Transverse colon (tissue), 4 donors: ENCODE measurements around the gene C1QTNF1. TPM values are rescaled to one million over a fixed set of nuclear protein-coding genes. Genes with fewer than 3 reads are reported as not detected.

ENCODE experiments used
- DNase-seq: peaks from one replicate; pipeline ENCODE4 v3.0.0-alpha.2; 2019
- H3K27ac ChIP-seq, 4 donors: fragments of 200-600 bp; sonication (generic); 2 replicates each; pipeline ENCODE4 v1.5.1; 2016 to 2018; ENCODE audit warnings: inconsistent platforms in 4 of 4
- H3K27me3 ChIP-seq: fragments of 200-600 bp; sonication (generic); 2 replicates; pipeline ENCODE4 v1.5.1; 2017; ENCODE audit warnings: inconsistent platforms
- H3K36me3 ChIP-seq, 4 donors: fragments of 200-600 bp; sonication (generic); 2 replicates each; pipeline ENCODE4 v1.5.1; 2017 to 2019; ENCODE audit warnings: inconsistent platforms in 4 of 4
- H3K4me1 ChIP-seq, 4 donors: fragments of 200-600 bp; sonication (generic); 2 replicates each; pipeline ENCODE4 v1.5.1; 2017 to 2020; ENCODE audit warnings: inconsistent platforms in 4 of 4
- H3K4me3 ChIP-seq, 4 donors: fragments of 200-600 bp; sonication (generic); 1 replicate in 1 of 4; 2 replicates in 3 of 4; pipeline versions ENCODE4 v1.5.1 to v1.6.1; 2017 to 2019; ENCODE audit warnings: inconsistent platforms in 4 of 4
- H3K9me3 ChIP-seq, 2 donors: fragments of 200-600 bp; sonication (generic); 2 replicates each; pipeline ENCODE4 v1.5.1; 2017 to 2019; ENCODE audit warnings: inconsistent platforms in 2 of 2
- CTCF ChIP-seq, 5 experiments: fragments of 200-600 bp in 3 of 5; fragments of 450-650 bp in 2 of 5; sonication (generic) in 3 of 5; IDR thresholded peaks; 1 replicate in 2 of 5; 2 replicates in 3 of 5; pipeline ENCODE4 v1.5.1; 2016 to 2017; ENCODE audit warnings: antibody characterized with exemption in 5 of 5, inconsistent platforms in 3 of 5, mild to moderate bottlenecking in 2 of 5, moderate library complexity in 1 of 5
- EP300 ChIP-seq: sonication (generic); formaldehyde crosslinking; IDR thresholded peaks from one replicate; pipeline ENCODE4 v1.6.1; 2017; ENCODE audit warnings: antibody characterized with exemption, low read depth
- POLR2A ChIP-seq: fragments of 450-650 bp; IDR thresholded peaks from one replicate; pipeline ENCODE4 v1.6.1; 2016; ENCODE audit warnings: antibody characterized with exemption, mild to moderate bottlenecking, moderate library complexity
- POLR2AphosphoS5 ChIP-seq, 3 donors: sonication (generic); formaldehyde crosslinking; IDR thresholded peaks; one replicate each; pipeline ENCODE4 v1.6.1; 2016; ENCODE audit warnings: antibody characterized with exemption in 3 of 3
- WGBS, 2 donors: methylation state at CpG; one replicate each; pipeline ENCODE4 v1.1.5; 2018; ENCODE audit warnings: low coverage in 1 of 2; 5-methylcytosine and 5-hydroxymethylcytosine counted together
- in situ Hi-C, 4 donors: fragments of 200-750 bp; cut with MboI; loops; one replicate each; pipeline versions ENCODE4 v1.15.0 to v1.15.1; 2017; ENCODE audit warnings: low sequenced_read_pairs in 3 of 4, low pct_ligation_motif_present in 1 of 4, low pct_unique_long_range_greater_than_20kb in 1 of 4
- intact Hi-C: fragments of 100-400 bp; cut with DNase I; formaldehyde crosslinking; loops from one replicate; pipeline ENCODE4 v1.15.1; 2023; ENCODE audit warnings: low total_unique reads
- total RNA-seq, 4 donors: library from RNA; depleted of rRNA; stranded (reverse); fragments of >200 nt; gene quantifications; one replicate each; pipeline ENCODE4 v1.1.0, GENCODE V29; 2016

C1QTNF1 gene
- total RNA-seq, 4 donors from 2014 or later = 5.4 to 35.5 (median 12.0) TPM

- no peaks in the 10 kb centered on the region for H3K9me3 ChIP-seq
- TF ChIP-seq CTCF (IDR thresholded peaks at IDR 0.05) (no peak), EP300 (no peak), POLR2A (no peak), POLR2AphosphoS5 (IDR thresholded peaks at IDR 0.05) (no peak)
- no peak overlapping the region for H3K27ac ChIP-seq
- in situ Hi-C loops (no loop called here), intact Hi-C loops (loop anchor here (5.0 kb wide), 1 partner anchor 307 kb away; no protein-coding TSS in a partner anchor)
- no peak overlapping the region for H3K4me3 ChIP-seq
- 86% methylated on average over 25 of the region's 30 CpGs; no CpG with 5 or more reads in 1 of the 2 donors for WGBS, 2 donors
- H3K27me3 ChIP-seq = peaks cover 6% of the 10 kb centered on the region
- peaks cover 0 to 16% (median 4%) of the 10 kb centered on the region in 4 donors for H3K36me3 ChIP-seq
- DNase-seq = no peak
- H3K4me1 ChIP-seq = peaks cover 0 to 6% (median 3%) of the 10 kb centered on the region in 4 donors
These were observed 61.4 kb downstream of the C1QTNF1 start for GRCh38 chr17:79085154-79085920.

GRCh38 chr17:79085921-79086551, 62.1 kb downstream of the C1QTNF1 start:
- in situ Hi-C loops (no loop called here), intact Hi-C loops (loop anchor here (2.0 to 5.0 kb wide), 2 partner anchors 306 to 619 kb away; no protein-coding TSS in a partner anchor)

GRCh38 chr17:79086609-79087427, 62.8 kb downstream of the C1QTNF1 start:
- Histone ChIP-seq H3K36me3 (peaks cover 0 to 16% (median 4%) of the 10 kb centered on the region in 4 donors), H3K27me3 (peaks cover 18% of the 10 kb centered on the region), H3K4me1 (peaks cover 0 to 13% (median 4%) of the 10 kb centered on the region in 4 donors), H3K9me3 (no peaks in the 10 kb centered on the region), H3K4me3 (no peak overlapping the region), H3K27ac (no peak overlapping the region)
- 79 to 100% methylated on average over 1 to 30 of the region's 33 CpGs for WGBS, 2 donors
- TF ChIP-seq POLR2AphosphoS5 (IDR thresholded peaks at IDR 0.05) (no peak), CTCF (IDR thresholded peaks at IDR 0.05) (no peak), POLR2A (no peak), EP300 (no peak)
- intact Hi-C loops (loop anchor here (2.0 to 5.0 kb wide), 2 partner anchors 305 to 618 kb away; no protein-coding TSS in a partner anchor), in situ Hi-C loops (no loop called here)
- no peak for DNase-seq

More at GRCh38 chr17:79085921-79086551, 62.1 kb downstream of the C1QTNF1 start:
- no peak for DNase-seq
- Histone ChIP-seq H3K27ac (no peak overlapping the region), H3K27me3 (peaks cover 11% of the 10 kb centered on the region), H3K36me3 (peaks cover 0 to 16% (median 4%) of the 10 kb centered on the region in 4 donors), H3K4me3 (no peak overlapping the region), H3K9me3 (no peaks in the 10 kb centered on the region), H3K4me1 (peaks cover 0 to 13% (median 6%) of the 10 kb centered on the region in 4 donors)
- WGBS, 2 donors = 93 to 100% methylated on average over 3 to 16 of the region's 28 CpGs
- TF ChIP-seq POLR2A (no peak), CTCF (IDR thresholded peaks at IDR 0.05) (no peak), POLR2AphosphoS5 (IDR thresholded peaks at IDR 0.05) (no peak), EP300 (no peak)
